HG02938 (cell line): ENCODE measurements around the gene GOLGA8A.
"Not testable (repeated sequence)": the region's sequence is repeated elsewhere in the genome, so short reads cannot be mapped to it uniquely, and the experiment has no call there.

Experiments used
- ATAC-seq: cut with Tn5 transposase; IDR thresholded peaks from one replicate; pipeline ENCODE4 v1.9.1; 2021; ENCODE audit warnings: mild to moderate bottlenecking, moderate library complexity; ENCODE audit not compliant: unreplicated experiment

The GOLGA8A gene

GRCh38 chr15:34409511-34409910, 28.1 kb downstream of the GOLGA8A start:
- ATAC-seq, result not testable (repeated sequence)

- ATAC-seq, result not testable (repeated sequence)
Observed at GRCh38 chr15:34408973-34409372, 28.6 kb downstream of the GOLGA8A start.

- not testable (repeated sequence) for ATAC-seq
Observed at GRCh38 chr15:34403899-34404298, 33.7 kb downstream of the GOLGA8A start.

GRCh38 chr15:34403160-34403598, 34.4 kb downstream of the GOLGA8A start:
- ATAC-seq, result not testable (repeated sequence)

GRCh38 chr15:34397637-34398259, 39.9 kb downstream of the GOLGA8A start:
- ATAC-seq, result not testable (repeated sequence)

- not testable (repeated sequence) for ATAC-seq
Observed at GRCh38 chr15:34392981-34393380, 44.6 kb downstream of the GOLGA8A start.

- not testable (repeated sequence) for ATAC-seq
Observed at GRCh38 chr15:34389594-34390086, 48.0 kb downstream of the GOLGA8A start.
